GM19324 (cell line): ENCODE measurements around the gene CFAP73.

ENCODE experiments used
- ATAC-seq: cut with Tn5 transposase; IDR thresholded peaks from one replicate; pipeline ENCODE4 v1.9.1; 2021; ENCODE audit warnings: mild to moderate bottlenecking, moderate library complexity; ENCODE audit not compliant: unreplicated experiment, low FRiP score

Gene CFAP73

DNA sequence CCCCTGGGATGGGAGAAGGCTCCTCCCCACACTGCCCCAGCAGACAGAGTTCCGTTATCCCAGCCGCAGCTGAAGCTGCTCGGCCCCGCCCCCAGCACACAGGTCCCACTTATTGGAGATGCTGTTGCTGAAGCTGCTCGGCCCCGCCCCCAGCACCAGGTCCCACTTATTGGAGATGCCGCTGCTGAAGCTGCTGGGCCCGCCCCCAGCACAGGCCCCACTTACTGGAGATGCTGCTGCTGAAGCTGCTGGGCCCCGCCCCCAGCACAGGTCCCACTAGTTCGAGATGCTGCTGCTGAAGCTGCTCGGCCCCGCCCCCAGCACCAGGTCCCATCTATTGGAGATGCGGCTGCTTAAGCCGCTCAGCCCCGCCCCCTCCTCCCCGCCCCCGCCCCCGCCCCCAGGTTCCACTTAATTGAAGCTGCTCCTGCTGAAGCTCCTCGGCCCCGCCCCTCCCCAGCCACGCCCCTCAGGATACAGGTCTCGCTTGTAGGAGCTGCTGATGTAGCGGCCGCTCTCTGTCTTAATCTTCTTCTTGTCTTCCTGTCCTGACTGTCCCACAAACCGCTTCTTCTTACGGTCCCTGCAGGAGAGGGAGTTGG is 12.0 kb downstream of the CFAP73 start:
- no peak for ATAC-seq

DNA sequence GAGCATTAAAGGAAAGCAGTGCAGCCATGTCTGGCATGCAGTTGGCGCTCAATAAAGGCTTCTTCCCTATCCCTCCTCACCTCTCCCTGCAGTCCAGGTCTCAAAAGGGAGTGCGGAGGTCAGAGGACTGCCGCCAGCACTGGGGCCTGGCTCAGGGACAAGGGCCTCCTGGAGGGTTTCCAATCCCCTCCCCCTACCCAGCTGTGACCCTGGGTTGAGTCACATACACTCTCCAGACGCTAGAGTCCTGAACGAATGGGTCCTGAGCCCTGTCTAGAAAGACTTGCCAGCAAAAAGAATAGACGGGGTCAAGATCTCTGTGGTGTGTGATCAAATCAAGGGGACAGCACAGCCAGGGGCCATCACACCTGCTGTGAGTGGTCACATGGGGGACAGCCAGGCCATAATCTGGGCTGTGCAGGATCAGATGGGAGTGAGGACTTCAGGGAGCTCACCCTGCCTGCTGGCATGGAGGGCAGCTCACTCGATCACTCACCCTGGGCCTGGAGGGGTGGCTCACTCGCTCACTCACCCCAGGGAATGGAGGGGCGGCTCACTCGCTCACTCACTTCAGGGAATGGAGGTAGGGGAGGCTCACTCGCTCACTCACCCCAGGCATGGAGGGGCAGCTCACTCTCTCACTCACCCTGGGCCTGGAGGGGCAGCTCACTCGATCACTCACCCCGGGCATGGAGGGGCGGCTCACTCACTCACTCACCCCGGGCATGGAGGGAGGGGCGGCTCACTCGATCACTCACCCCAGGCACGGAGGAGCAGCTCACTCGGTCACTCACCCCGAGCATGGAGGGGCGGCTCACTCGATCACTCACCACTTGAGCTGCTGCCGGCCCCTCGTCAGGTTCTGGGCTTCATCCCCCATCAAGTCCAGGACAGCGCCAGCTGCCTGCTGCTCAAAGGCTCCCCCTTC is 12.8 kb downstream of the CFAP73 start:
- no peak for ATAC-seq

DNA sequence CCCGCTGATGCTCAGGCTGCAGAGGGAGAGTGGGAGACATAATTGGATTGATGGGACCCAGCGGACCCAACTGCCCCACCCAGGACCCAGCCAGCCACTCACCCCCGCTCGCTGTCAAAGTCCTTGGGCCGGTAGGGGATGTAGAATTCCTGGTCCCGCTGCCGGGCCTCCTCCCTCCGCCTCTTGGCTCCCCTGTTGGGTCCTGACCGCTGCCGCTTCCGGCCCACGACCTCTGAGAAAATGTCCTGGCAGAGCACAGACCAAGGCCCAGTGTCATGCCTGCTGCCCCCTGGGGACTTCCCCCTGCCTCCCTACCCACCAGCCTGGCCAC is 13.5 kb downstream of the CFAP73 start:
- no peak for ATAC-seq

DNA sequence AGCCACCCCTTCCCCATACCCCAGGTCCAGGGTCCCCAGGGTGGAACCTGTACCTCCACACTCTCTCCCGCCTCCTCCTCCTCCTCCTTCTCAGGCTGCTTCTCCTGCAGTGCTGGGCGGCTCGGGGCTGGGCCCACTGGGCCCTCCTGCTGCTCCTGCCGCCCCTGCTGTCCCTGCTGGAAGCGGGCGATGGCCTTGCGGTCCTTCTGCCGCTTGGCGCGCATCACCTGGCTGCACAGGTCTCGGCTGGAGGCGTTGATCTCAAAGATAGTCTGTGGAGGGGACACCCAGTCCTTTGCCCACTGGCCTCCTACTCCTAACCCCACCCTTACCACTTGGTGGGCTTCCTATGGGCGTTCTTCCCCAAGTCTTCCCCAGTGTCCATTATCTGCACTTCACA is 14.5 kb downstream of the CFAP73 start:
- no peak for ATAC-seq

DNA sequence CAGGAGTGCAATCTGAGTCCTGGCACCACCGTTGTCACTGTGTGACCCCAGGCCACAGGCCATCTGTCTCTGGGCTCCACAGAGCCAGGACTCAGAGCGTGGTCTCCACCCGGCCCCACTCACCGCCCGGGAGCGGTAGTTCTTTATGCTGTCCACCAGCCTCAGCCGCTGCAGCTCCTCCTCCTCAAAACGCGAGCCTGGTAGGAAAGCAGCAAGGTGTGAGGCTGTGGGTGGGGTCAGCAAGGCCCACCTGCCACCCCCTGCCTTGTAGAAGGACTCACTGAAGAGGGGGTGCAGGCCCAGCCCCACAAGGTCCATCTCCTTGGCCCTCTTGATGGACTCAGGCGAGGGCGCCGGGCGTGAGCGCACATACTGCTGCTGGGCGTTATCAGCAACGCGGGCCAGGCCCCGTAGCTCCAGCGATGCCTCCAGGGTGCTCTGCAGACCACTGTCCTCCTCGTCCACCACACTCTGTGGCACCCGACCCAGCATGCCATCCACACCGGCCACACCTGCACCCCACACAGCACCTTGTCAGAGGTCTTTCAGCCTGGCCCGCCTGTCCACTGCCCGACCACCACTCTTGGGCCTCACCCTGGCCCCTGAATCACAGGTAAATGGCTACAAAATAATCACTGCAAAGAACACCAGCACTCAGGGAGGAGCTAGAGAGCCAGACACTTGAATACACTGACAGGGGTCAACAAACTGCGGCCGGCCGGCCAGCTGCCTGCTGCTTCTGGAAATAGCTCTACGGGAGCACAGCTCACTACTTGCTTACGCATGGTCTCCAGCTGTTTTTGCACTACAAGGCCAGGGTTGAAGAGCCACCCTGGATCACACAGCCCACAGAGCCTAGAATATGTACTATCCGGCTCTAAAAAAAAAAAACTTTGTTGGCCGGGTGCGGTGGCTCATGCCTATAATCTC is 16.3 kb downstream of the CFAP73 start:
- no peak for ATAC-seq

DNA sequence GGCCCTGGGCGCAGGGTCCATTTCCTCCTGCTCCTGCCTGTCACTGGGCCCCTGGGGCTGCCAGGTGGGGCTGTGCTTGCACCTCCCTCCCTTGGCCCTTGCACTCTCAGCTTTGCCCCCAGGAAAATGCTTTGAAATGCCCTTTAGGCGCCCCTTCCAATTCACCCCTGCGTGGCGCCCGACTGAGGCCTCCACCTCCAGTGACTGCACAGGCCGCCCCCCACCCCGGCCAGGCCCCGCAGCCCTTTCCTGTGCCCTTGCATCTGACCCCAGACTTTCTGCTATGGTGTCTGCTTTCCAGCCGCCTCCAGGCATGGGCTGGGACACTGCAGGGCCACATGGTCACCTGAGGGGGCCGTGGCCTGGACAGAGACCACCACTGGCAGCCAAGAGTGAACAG is 18.3 kb downstream of the CFAP73 start:
- no peak for ATAC-seq

DNA sequence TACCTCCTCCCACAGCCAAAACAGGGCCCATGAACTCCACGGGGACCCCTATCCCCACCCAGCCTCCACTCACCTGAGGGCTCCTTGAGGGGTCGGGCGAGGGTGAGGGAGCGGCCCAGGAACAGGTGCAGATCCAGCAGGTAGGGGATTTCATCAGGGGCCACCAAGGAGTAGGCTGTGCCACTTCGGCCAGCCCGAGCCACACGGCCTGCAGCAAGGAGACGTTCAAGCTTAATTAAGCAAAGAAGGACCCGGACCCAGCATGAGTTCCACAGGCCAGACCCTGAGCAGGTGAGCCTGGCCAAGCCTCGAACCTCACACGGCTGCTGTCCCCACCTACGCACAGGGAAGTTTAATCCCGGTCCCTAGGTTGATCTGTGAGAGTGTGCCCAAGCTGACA is 20.2 kb downstream of the CFAP73 start:
- no peak for ATAC-seq

DNA sequence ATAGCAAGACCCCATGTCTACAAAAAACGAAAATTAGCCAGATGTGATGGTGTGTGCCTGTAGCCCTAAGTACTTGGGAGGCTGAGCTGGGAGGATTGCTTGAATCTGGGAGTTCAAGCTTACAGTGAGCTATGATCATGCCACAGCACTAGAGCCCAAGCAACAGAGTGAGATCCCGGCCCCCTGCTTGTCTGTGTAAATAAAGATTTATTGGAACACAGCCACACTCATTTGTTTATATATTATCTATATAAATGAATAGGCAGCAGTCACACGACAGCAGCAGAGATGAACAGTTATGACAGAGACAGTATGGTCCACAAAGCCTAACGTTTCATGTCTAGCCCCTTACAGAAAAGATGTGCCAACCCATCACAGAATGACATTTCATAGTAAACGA is 20.9 kb downstream of the CFAP73 start:
- no peak for ATAC-seq

DNA sequence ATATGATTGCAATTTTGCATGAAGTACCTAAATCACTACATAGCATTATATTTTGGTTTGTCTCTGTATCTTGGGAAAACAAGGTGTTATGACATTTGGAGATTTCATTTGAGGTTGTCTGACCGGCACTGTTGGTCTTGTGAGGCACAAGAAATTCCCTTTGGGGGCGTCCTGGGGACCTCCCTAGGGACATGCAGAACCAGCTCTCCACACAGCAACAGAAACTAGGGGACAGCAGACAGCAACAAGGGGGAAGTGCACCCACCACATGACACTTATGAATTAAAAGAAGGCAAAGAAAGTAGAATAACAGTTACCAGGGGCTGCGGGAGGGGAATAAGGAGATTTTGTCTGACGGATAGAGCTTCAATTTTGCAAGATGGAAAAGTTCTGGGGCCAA is 21.4 kb downstream of the CFAP73 start:
- ATAC-seq, result no peak

DNA sequence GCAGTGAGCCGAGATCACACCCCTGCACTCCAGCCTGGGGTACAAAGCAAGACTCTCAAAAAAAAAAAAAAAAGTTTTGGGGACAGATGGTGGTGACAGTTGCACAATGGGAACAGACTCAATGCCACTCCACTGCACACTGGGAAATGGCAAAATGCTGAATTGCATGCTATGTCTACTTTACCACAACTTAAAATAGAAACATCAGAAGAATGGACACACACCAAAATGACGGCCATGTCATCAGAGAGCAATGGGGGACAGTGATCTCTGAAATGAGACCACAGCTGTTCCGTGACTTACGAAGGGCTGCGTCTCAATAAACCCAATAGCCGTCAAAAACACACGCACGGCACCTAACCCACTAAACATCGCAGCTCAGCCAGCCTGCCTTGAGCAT is 22.0 kb downstream of the CFAP73 start:
- ATAC-seq, result no peak

DNA sequence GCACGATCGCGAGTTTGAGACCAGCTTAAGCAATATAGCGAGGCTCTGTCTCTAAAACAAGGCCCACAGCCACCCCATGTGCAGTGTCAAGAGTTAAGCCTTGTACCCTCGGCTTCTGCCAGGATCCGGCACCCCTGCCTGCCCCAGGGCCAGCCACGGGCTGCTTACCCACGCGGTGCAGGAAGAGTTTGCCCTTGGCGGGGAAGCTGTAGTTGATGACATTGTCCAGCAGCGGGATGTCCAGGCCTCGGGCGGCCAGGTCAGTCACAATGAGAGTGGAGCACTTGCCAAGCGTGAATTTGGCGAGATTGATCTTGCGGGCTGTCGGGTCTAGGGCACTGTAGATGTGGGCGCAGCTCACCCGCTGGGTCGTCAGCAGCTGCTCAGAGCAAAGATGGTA is 22.7 kb downstream of the CFAP73 start:
- ATAC-seq, result no peak

DNA sequence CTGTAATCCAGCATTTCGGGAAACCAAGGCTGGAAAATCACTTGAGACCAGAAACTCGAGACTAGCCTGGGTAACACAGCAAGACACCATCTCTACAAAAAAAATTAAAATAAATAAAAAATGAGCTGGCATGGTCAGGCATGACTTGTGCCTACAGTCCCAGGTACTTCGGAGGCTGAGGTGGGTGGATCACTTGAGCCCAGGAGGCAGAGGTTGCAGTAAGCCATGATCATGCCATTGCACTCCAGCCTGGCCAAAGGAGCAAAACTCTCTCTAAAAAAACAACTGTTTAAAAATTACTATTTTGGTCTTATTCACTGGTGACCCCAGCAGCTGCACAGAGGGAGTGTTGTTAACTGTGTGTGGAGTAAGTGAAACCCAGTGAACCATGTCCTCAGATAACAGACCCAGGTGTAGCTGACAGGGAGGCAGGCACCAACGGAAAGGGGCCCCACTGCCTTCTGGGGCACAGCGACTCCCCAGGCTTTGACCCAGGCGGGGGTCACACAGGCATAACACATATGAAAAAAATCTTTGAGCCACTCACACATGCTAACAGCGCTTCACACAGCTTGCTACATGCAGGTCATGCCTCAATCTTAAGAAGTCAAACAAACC is 23.7 kb downstream of the CFAP73 start:
- peak; percentile 60 for ATAC-seq

DNA sequence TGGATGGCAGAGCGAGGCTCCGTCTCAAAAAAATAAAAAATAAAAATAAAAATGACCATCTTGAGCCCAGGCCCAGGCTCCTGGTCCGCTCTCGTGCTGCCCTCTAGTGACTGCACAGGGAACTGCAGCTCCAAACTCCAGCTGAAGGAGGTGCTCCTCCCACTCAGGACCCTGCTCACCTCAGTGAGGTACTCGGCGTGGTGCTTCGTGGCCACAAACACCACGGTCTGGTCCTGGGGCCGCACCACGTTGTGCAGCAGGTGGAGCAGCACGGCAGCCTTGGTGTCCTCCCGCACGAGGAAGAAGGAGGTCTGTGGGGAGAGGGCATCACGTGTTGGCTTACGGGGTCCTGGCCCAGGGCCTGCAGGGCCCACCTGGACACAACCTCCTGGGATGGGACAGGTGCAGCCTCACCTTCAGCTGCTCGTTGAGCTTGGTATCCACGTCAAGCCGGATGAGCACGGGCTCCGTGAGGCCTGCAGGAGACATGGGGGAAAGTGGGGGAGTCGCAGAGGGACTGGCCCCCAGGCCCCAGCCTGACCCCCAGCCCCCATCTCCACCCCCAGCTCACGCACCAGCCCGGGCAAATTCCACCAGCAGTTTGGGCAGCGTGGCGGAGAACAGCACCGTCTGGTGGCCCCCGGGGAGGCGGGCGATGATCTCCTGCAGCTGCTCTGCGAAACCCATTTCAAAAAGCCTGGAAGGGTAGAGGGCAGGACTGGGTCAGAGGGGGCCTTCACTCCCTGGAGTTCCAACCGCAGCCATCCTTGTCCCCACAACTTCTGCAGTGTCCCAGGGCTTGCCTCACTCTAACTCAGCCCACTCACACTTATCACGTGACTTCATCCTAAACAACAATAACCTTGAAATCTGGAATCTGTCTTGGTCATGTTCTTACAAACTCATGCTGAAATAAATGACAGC is 25.2 kb downstream of the CFAP73 start:
- no peak for ATAC-seq

DNA sequence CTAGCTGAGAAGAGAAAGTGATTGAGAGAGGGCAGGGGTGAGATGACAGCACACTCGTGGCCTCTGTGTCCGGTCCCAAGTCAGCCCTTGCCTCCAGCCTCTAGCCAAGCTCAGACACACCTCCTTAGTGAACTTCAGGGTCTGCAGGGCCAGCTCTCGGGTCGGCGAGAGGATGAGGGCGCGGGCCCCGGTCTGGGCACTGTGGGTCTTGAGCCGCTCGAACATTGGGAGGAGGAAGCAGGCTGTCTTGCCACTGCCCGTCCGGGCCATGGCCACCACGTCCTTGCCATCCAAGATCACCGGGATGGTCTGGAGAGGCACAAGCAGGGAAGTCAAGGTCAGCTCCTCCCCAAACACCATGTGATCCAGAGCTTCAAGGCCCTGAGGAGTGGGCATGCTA is 29.5 kb downstream of the CFAP73 start:
- ATAC-seq, result no peak

DNA sequence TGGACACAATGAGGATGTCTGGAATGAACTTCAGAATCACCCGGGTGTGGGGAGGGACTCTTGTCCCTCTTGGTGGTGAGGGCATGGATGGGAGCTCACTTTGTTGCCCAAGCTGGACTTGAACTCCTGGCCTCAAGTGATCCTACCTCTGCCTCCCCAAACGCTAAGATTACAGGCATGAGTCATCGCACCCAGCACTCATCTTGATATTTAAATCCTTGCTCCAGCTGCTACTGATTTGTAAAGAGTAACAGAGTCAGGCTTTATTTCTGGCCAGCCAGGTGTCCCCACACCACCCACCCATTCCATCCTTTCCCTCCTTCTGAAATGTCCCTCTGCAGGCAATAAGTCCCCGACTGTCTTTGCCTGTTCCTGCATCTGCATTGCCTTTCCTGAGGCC is 30.8 kb downstream of the CFAP73 start:
- no peak for ATAC-seq

DNA sequence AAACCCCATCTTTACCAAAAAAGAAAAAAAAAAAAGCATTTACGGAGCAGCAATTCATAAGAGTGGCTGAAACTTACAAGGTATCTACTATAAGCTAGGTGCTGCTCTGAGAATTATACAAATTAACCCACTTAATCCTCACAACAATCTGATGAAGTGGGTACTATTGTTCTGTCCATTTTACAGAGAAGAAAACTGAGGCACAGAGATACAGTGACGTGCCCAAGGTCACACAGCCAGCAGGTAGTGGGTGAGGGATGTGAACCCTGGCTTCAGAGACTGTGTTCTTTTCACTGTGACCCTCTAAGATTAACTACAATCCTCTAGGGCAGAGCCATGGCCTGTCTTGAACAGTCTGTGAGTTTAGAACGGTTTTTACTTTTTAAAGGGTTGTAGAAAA is 32.5 kb downstream of the CFAP73 start:
- no peak for ATAC-seq

DNA sequence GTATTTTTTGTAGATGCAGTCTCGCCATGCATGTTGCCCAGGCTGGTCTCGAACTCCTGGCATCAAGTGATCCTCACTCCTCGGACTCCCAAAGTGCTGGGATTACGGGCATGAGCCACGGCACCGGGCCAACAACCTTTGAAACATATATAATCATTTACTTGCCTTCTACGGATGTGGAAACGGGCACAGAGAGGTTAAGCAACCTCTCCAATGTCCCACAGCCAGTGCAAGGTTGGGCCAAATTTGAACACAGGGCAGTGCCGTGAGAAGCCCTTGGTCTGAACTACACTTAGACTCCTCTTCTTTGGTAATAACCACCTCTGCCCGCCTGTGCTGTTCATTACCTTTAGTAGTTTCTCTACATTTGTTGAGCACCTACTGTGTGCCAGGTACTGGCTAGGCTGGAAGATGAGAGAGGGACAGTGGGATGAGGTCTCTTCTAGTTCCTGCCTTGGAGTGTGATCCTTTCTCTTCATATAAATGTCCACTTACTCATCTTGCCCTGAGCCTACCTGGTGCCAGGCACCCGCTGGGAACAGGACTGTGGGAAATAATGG is 33.6 kb downstream of the CFAP73 start:
- no peak for ATAC-seq

DNA sequence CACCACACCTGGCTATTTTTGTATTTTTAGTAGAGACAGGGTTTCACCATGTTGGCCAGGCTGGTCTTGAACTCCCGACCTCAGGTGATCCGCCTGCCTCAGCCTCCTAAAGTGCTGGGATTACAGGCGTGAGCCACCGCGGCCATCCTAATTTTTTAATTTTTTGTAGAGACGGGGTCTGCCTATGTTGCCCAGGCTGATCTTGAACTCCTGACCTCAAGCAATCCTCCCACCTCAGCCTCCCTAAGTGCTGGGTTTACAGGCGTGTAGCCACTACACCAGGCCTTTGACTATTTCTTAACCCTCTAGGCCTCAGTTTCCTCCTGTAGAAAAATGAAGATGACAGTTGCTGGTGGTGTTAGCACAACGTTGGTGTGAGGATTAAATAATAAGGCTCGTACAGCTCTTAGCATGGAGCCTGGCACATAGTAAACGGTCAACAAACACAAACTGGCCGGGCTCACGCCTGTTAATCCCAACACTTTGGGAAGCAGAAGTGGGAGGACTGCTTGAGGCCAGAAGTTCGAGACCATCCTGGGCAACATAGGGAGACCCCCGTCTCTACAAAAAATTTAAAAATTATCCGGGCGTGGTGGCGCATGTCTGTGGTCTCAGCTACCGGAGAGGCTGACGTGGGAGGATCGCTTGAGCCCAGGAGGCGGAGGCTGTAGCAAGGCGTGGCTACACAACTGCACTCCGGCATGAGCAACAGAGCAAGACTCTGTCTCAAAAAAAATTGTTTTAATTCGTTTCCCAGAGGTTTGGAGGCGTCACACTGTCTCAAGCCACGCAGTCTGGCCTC is 34.8 kb downstream of the CFAP73 start:
- peak; percentile 53 for ATAC-seq

DNA sequence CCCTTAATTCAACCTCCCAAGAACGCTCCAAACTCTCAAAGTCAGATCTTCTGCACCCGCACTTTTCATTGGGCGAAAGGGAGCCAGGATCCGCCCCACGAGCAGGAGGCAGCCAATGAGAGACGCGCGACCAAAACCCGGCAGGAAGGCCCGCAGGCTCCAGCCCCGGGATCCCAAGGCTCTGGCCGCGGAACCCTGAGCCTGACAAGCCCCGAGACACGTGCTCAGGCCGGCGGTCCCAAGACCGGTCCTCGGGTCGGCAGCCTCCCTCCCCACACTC is 35.3 kb downstream of the CFAP73 start:
- peak; percentile 78 for ATAC-seq
